OCI-LY7 (cell line): ENCODE measurements around the gene LMO3.

Experiments used
- EZH2phosphoT487 ChIP-seq: fragments of 200-600 bp; sonication (generic); IDR thresholded peaks from 2 replicates; pipeline ENCODE4 v1.6.1; 2018; ENCODE audit warnings: low read depth, borderline replicate concordance, mild to moderate bottlenecking, mixed run types, antibody characterized with exemption, low read length, moderate library complexity, mixed read lengths
- TF ChIP-seq, protein P1 (sequence below): fragments of 200-600 bp; sonication (generic); conservative IDR thresholded peaks from 2 replicates; pipeline ENCODE4 v1.5.1; 2014; ENCODE audit warnings: mild to moderate bottlenecking, antibody characterized with exemption, low read length, moderate library complexity, mixed read lengths

DNA sequence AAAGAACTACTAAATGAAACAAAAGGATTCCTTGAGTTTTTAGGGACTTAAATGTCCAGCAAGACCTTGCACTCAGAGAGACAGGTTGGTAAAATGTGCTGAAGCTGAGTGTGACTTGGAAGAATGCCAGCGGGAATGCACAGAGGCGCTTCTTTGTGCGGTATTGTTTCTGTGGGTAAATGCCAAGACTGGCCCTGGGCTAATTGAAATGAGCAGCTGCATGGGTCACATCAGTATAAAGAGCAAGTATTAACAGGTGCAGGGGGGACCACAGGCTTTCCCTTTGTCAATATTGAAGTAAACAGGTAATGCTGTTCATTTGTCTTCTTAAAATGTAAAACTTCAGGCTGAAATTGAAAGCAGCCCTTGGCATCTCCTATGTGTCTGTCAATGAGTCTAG, 74.3 kb downstream of the LMO3 start:
- TF ChIP-seq, protein P1, sequence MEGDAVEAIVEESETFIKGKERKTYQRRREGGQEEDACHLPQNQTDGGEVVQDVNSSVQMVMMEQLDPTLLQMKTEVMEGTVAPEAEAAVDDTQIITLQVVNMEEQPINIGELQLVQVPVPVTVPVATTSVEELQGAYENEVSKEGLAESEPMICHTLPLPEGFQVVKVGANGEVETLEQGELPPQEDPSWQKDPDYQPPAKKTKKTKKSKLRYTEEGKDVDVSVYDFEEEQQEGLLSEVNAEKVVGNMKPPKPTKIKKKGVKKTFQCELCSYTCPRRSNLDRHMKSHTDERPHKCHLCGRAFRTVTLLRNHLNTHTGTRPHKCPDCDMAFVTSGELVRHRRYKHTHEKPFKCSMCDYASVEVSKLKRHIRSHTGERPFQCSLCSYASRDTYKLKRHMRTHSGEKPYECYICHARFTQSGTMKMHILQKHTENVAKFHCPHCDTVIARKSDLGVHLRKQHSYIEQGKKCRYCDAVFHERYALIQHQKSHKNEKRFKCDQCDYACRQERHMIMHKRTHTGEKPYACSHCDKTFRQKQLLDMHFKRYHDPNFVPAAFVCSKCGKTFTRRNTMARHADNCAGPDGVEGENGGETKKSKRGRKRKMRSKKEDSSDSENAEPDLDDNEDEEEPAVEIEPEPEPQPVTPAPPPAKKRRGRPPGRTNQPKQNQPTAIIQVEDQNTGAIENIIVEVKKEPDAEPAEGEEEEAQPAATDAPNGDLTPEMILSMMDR, result no peak
- no peak for TF ChIP-seq EZH2phosphoT487
